C1 segment of cervical spinal cord (tissue), 14 donors: ENCODE measurements around the gene ST3GAL6.

Source experiments
- DNase-seq, 14 donors: peaks; one replicate each; lab custom pipeline; 2025; lab: John Stamatoyannopoulos, UW

The ST3GAL6 gene

GRCh38 chr3:98739266-98739665 lies 23.9 kb upstream of the ST3GAL6 start:
- no peak for DNase-seq

GRCh38 chr3:98740324-98740723 lies 22.8 kb upstream of the ST3GAL6 start:
- DNase-seq = no peak

- no peak for DNase-seq
These were observed 21.9 kb upstream of the ST3GAL6 start for GRCh38 chr3:98741121-98741716.

- DNase-seq = no peak
These were observed 20.1 kb upstream of the ST3GAL6 start for GRCh38 chr3:98743071-98743470.

- no peak for DNase-seq
These were observed 18.9 kb upstream of the ST3GAL6 start for GRCh38 chr3:98744283-98744682.

GRCh38 chr3:98745718-98746117 lies 17.4 kb upstream of the ST3GAL6 start:
- no peak for DNase-seq

GRCh38 chr3:98746122-98746521 lies 17.0 kb upstream of the ST3GAL6 start:
- no peak for DNase-seq

- no peak for DNase-seq
These were observed 16.3 kb upstream of the ST3GAL6 start for GRCh38 chr3:98746882-98747281.

- no peak for DNase-seq
These were observed 12.7 kb upstream of the ST3GAL6 start for GRCh38 chr3:98750276-98750919.

GRCh38 chr3:98754483-98754882 lies 8.7 kb upstream of the ST3GAL6 start:
- DNase-seq = no peak

- DNase-seq = no peak
These were observed 7.5 kb upstream of the ST3GAL6 start for GRCh38 chr3:98755601-98756000.

- DNase-seq = no peak
These were observed 3.5 kb upstream of the ST3GAL6 start for GRCh38 chr3:98759629-98760028.

GRCh38 chr3:98761643-98762229 lies 1.4 kb upstream of the ST3GAL6 start:
- no peak for DNase-seq

- DNase-seq = no peak
These were observed 779 bp downstream of the ST3GAL6 start for GRCh38 chr3:98763819-98764418.

GRCh38 chr3:98764472-98764884 lies 1.3 kb downstream of the ST3GAL6 start:
- DNase-seq = no peak

- no peak for DNase-seq
These were observed 2.6 kb downstream of the ST3GAL6 start for GRCh38 chr3:98765721-98766120.

- DNase-seq = no peak
These were observed 3.8 kb downstream of the ST3GAL6 start for GRCh38 chr3:98766924-98767323.

- DNase-seq = no peak
These were observed 5.8 kb downstream of the ST3GAL6 start for GRCh38 chr3:98768961-98769360.

GRCh38 chr3:98769448-98769847 lies 6.3 kb downstream of the ST3GAL6 start:
- DNase-seq = no peak

- DNase-seq = peak in 12 of 14 donors; percentile 8 to 72 (median 58)
These were observed 7.3 kb downstream of the ST3GAL6 start for GRCh38 chr3:98770261-98771039.

GRCh38 chr3:98772022-98772421 lies 8.9 kb downstream of the ST3GAL6 start:
- no peak for DNase-seq
